ENCODE measurements around the gene VWA3B.

GRCh38 chr2:98072442-98072841 lies 14.5 kb upstream of the VWA3B start:
- no peak for TF ChIP-seq CTCF (conservative IDR thresholded peaks at IDR 0.05; ENCODE audit: low read length)
- no peak for TF ChIP-seq EZH2phosphoT487 (IDR thresholded peaks at IDR 0.05; ENCODE audit: borderline replicate concordance)
